Measurements from ENCODE around the gene MRPL28.
"Not testable (repeated sequence)": the region's sequence is repeated elsewhere in the genome, so short reads cannot be mapped to it uniquely, and the experiment has no call there.

The MRPL28 gene

DNA sequence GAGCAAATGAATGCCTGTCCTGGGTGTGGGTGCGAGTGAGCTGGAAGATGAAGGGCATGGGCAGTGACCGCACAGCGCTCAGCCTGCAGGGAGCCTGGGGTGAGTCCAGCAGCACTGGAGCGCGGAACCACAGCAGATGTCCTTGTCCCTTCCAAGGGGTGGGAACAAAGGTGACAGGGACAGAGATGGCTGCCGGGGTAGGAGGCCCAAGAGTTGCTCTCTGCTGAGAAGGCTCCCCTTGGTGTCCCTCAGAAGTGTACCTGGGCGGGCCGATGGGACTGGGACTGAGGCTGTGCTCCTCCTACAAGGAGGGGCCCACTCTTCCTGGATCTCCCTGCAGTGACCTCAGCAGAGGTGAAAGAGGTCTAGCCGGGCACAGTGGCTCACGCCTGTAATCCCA is 19.0 kb upstream of the MRPL28 start:
- no peak for DNase-seq

DNA sequence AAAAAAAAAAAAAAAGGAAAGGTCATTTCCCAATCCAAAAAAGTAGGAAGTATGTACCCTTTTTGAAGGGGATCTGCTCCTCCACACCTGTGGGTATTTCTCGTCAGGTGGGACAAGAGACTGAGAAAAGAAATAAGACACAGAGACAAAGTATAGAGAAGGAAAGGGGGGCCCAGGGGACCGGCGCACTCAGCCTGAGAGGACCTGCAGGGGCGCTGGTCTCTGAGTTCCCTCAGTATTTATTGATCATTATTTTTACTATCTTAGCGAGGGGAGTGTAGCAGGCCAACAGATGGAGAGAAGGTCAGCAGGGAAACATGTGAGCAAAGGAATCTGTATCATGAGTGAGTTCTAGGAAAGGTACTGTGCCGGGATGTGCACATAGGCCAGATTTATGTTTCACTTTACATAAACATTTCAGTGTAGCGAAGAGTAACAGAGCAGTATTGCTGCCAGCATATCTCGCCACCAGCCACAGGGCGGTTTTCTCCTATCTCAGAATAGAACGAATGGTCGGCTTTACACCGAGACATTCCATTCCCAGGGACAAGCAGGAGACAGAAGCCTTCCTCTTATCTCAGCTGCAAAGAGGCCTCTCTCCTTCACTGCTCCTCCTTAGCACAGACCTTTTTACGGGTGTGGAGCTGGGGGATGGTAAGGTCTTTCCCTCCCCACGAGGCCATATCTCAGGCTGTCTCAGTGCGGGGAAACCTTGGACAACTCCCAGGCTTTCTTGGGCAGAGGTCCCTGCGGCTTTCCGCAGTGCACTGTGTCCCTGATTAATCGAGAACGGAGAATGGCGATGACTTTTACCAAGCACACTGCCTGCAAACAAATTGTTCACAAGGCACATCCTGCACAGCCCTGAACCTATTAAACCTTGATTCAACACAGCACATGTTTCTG is 17.7 kb upstream of the MRPL28 start:
- not testable (repeated sequence) for DNase-seq

- no peak for DNase-seq
These were observed 16.4 kb upstream of the MRPL28 start for GRCh38 chr16:386641-387156.

- peak; percentile 55 for DNase-seq
These were observed 13.2 kb upstream of the MRPL28 start for GRCh38 chr16:383326-384051.

DNA sequence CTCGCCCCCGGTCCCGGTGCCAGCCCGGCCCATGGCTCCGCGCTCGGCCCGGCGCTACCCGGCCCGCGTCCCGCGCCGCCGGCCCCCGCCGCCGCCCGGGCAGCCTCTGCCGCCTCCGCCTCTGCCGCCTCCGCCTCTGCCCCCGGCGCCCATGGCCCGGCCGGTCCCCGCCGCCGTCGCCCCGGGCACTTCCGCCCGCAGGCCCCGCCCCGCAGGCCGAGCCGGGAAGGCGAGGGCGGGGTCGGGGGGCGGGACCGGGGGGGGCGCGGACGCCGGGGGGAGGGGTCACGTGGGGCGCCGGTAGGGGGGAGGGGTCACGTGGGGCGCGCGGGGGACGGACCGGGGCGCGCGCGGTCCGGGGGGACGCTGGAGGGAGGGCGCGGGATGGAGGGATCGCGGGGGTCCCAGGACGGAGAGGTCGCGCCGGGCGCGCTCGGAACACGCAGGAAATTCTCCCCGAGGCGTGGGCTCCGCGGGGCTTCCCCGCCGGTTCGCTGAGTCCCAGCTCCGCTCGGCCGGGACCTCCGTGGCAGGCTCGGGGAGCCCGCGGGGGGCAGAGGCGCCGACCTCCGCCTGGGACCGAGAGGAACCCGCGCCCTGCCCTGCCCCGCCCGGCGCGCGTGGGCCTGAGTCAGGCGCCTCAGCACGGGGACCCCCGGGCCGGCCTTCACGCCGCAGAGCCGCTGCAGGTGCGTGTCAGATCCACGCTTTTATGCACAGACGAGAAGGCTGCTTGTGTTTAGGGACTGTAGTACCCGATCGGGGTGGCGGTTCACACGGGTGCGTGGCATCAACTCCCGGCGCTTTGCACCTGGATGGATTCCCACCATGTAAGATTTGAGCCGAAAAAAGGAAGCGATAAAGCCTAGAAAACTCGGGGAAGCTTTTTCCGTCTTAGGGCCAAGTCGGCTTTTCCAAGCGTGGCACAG is 11.7 kb upstream of the MRPL28 start, which contains the start of gene PGAP6:
Gene PGAP6 (minus strand): TSS at position 190 of the 929 bp plus-strand sequence. CDS start 157 bp downstream, at position 33.
- peak; percentile 67 for DNase-seq

DNA sequence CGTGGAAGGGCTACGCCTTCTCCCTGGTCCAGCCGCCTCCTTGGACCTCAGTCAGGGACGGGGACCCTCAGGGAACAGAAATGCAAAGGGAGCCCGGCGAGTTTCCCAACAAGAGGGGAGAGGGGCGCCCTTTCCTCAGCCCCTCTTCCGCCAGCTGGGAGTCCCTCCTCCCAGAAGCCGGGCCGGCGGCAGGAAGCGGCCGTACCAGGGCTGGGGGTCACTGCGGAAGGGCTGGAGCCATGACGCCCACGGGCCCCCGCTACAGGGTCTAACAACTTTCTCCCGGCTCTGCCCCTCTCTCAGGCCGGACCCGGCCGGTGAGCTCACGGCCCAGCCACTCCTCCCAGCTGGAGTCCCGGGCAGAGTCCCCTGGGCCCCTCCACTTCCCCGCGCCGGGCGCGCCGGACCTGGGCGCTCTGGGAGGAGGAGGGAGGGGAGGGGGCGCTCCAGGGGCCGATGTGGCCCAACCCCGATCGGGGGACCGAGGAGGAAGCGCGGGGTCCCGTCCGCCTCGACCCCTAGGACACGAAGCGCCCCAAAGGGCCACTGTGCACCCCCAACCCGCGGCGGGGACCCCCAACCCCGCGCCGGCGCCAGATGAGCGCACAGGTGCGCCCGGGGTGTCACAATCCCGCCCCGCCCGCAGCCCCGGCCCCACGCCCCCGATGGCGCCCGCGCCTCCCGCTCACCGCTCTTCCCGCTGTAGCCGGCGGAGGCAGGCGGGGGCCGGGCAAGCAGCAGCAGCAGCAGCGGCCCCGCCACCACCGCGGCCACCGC is 10.9 kb upstream of the MRPL28 start:
- no peak for DNase-seq

DNA sequence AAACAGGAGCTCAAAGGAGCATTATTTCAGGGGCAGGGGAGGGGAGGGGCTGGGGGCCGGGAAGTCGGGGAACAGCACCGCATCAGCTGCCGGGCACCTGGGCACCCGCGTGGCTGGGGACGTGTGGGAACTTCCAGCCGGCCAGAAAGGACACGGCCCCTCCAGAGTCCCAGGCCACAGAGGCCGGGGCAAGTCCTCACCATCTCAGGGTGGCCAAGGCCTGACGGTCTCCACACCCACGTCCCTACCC is 10.3 kb upstream of the MRPL28 start:
- no peak for DNase-seq

GRCh38 chr16:379961-380761 is 9.8 kb upstream of the MRPL28 start:
- peak; percentile 39 for DNase-seq

DNA sequence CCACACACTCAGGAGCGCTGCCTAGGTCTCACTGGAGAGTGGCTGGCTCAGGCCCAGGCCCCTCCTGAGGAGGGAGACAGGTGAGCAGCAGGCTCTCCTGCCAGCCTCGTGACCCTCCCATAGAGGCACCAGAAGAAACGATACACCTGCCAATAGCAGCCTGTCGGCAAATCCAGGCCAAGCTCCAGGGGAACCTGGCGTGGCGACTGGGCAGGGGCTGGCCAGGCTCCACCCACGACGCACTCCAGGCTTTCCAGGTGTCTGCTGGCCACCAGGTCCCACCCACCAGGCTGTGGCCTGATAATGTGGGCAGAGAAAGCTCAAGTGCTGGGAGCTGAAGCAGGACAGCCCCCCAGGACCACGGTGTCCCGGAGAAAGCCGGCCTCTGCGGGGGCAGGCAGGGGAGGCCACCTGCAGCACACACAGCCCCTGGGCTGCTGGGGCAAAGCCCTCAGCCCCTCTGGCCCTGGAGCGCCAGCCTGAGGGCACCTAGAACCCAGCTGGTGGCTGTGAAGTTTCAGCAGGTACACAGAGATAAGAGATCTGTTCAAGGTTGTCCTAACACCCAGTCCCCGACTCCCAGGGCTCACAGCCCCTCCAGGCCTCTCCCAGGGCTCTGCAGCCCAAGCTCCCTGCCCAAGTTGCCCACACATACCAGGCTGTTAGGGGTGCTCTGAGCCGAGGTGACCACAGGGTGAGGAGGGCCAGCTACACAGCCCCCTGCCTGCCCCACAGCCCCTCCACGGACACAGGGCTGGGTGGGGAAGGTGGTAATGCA is 9.0 kb upstream of the MRPL28 start:
- no peak for DNase-seq

DNA sequence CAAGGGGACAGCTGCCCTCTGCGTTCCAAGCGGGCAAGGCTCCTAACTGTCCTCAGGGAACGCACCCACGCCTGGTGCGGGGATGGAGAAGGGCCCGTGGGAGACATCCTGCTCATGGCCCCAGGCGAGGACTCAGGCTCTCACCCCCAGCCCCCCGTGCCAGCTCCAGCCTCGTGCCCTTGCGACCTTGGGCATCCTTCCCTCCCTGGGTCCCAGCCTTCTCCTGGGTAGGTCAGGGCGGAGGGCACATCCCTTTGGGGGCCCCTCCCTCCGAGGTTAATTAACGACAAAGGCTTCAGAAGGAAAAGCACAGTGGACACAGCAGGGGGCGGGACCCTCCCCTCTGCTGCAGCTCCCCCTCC is 8.5 kb upstream of the MRPL28 start:
- DNase-seq = no peak

DNA sequence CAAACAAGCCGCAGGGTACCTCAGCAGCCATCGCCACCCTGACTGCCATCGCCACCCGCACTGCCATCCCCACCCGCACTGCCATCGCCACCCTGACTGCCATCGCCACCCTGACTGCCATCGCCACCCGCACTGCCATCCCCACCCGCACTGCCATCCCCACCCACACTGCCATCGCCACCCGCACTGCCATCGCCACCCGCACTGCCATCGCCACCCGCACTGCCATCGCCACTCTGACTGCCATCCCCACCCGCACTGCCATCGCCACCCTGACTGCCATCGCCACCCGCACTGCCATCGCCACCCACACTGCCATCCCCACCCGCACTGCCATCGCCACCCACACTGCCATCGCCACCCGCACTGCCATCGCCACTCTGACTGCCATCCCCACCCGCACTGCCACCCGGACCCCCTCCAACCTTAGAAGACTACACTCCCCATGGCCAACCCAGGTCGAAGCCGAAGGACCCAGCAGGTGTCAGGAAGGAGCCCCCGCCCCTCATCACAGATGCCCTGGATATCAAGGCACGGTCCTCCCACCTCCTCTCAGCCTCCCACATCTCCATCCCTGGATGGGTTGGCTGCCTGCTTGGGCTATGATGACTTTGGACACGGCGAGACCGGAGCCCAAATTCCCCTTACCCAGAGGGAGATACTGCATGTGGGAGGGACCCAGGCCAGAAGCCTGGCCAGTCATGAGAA is 7.9 kb upstream of the MRPL28 start:
- DNase-seq = not testable (repeated sequence)

GRCh38 chr16:377419-377951 is 7.1 kb upstream of the MRPL28 start:
- DNase-seq = no peak

DNA sequence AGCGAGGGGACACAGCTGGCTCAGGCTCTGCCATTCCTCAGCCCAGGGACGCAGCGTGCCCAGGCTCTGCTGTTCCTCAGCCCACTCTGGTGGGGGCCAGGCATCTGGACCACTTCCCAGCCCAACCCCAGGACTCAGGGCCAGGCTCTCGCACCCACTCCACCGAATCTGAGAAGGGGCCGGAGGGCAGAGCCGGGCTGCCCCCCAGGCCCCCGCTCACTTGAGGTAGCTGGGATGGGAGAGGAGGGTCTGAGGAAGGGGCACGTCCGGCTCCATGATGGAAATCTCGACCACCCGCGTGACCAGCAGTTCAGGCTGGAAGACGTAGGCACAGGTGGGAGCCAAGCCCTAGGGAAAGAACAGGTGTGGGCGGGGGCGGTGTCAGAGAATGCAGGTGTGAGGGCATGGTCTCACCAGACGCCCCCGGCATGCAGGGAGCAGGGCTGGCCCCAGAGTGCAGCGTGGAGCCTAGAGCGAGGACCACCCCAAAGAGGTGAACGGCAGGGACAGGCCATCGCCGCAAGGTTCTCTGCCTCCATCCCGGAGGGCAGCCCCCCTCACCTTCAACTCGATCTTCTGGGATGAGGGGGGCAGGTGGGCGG is 6.6 kb upstream of the MRPL28 start:
- no peak for DNase-seq

DNA sequence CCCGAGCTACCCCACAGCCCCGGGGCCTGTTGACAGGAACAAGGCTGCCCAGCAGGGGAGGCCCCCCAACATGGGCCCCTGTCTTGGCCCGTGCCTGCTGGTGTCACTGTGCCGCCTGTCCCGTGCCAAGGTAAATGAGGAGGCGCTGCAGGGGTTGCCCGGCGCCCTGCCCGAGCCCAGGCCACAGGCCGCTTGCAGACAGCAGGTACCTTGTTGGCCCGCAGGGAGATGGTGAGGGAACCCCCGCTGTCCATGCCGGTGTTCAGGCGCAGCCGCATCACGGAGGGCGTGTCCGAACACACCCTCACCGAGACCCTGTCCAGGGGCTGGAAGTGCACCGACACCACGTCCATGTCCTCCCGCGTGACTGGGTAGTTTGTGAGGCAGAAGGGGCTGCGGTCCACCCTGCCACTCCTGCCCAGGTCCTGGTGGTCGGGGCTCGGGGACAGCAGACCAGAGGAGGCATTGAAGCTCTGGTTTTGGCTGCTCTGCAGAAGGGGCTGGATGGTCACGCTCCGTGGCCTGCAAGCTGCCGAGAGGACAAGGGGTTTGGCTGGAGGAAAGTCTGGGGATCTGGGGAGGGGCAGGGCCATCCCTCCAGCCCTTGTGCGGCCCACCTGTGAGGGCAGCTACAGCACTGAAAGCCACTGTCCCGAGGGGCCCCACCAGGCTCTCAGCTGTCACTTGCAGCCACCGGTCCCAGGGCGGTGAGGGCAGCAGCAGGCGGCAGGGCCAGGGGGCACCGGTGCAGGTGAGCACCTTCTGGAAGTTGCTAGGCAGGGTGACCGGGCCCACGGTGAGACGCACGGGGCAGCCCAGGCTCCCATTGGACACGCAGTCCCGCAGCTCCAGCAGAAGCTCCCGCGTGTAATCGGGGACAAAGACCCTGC is 5.8 kb upstream of the MRPL28 start:
- DNase-seq = no peak

DNA sequence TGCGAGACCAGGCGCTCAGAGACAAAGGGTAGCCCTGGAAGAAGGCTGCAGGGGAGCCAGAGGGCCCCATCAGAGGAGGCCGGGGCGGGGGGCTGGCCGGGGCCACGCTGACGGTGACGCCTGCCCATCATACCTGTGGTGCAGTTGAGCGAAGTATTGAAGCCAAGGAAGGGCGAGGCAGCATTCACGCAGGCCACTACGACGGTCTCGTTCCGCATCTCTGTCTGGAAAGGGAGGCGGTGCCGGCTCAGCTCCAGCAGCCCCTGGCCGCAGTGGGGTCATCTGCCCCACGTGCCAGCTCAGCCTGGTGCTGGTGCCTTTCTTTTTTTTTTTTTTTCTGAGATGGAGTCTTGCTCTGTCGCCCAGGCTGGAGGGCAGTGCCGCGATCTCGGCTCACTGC is 4.9 kb upstream of the MRPL28 start:
- no peak for DNase-seq

- DNase-seq = no peak
These were observed 4.2 kb upstream of the MRPL28 start for GRCh38 chr16:374616-374926.

- DNase-seq = no peak
These were observed 3.7 kb upstream of the MRPL28 start for GRCh38 chr16:373848-374615.
